Liver (tissue), 3 donors: ENCODE results near the gene KLF3.

Source experiments
- ATF3 ChIP-seq: IDR thresholded peaks from 2 replicates; pipeline ENCODE4 v1.6.1; 2016; ENCODE audit warnings: antibody characterized with exemption
- GABPA ChIP-seq, 2 donors: IDR thresholded peaks in 1 of 2; conservative IDR thresholded peaks in 1 of 2; 2 replicates each; pipeline ENCODE4 v1.6.1; 2016; ENCODE audit warnings: antibody characterized with exemption in 2 of 2, mild to moderate bottlenecking in 1 of 2, moderate library complexity in 1 of 2
- JUND ChIP-seq, 2 donors: IDR thresholded peaks; 2 replicates each; pipeline ENCODE4 v1.6.1; 2016; ENCODE audit warnings: antibody characterized with exemption in 2 of 2
- MAX ChIP-seq: IDR thresholded peaks from 2 replicates; pipeline ENCODE4 v1.6.1; 2016; ENCODE audit warnings: antibody characterized with exemption
- REST ChIP-seq: IDR thresholded peaks from 2 replicates; pipeline ENCODE4 v1.6.1; 2016; ENCODE audit warnings: antibody characterized with exemption, mild to moderate bottlenecking
- SP1 ChIP-seq: IDR thresholded peaks from 2 replicates; pipeline ENCODE4 v1.6.1; 2018; ENCODE audit warnings: antibody characterized with exemption, mild to moderate bottlenecking
- TAF1 ChIP-seq: conservative IDR thresholded peaks from 2 replicates; pipeline ENCODE4 v1.6.1; 2016; ENCODE audit warnings: antibody characterized with exemption, mild to moderate bottlenecking
- YY1 ChIP-seq: IDR thresholded peaks from 2 replicates; pipeline ENCODE4 v1.6.1; 2016; ENCODE audit warnings: antibody characterized with exemption, mild to moderate bottlenecking
- TF ChIP-seq, protein P1 (sequence below): fragments of 150-350 bp; IDR thresholded peaks from 2 replicates; pipeline ENCODE4 v1.5.1; 2017; ENCODE audit warnings: improper control_type of control experiment, low read depth, low read length; ENCODE audit not compliant: missing input control
- TF ChIP-seq, protein P2 (sequence below): IDR thresholded peaks from 2 replicates; pipeline ENCODE4 v1.6.1; 2016; ENCODE audit warnings: antibody characterized with exemption
- donor health status: healthy.
- donor health status: healthy.

GRCh38 chr4:38673130-38673978, 9.4 kb downstream of the KLF3 start:
- TF ChIP-seq, protein P1, sequence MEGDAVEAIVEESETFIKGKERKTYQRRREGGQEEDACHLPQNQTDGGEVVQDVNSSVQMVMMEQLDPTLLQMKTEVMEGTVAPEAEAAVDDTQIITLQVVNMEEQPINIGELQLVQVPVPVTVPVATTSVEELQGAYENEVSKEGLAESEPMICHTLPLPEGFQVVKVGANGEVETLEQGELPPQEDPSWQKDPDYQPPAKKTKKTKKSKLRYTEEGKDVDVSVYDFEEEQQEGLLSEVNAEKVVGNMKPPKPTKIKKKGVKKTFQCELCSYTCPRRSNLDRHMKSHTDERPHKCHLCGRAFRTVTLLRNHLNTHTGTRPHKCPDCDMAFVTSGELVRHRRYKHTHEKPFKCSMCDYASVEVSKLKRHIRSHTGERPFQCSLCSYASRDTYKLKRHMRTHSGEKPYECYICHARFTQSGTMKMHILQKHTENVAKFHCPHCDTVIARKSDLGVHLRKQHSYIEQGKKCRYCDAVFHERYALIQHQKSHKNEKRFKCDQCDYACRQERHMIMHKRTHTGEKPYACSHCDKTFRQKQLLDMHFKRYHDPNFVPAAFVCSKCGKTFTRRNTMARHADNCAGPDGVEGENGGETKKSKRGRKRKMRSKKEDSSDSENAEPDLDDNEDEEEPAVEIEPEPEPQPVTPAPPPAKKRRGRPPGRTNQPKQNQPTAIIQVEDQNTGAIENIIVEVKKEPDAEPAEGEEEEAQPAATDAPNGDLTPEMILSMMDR, result no peak
- TF ChIP-seq JUND (IDR thresholded peaks at IDR 0.05) (peak; percentile 84 to 89), SP1 (peak; percentile 98), MAX (peak; percentile 100), TAF1 (peak; percentile 75), GABPA (IDR thresholded peaks at IDR 0.05 in 1 of 2, conservative IDR thresholded peaks at IDR 0.05 in 1 of 2) (peak in 1 of 2 donors; percentile 63), REST (peak; percentile 85), YY1 (peak; percentile 82), ATF3 (peak; percentile 83)
- TF ChIP-seq, protein P2, sequence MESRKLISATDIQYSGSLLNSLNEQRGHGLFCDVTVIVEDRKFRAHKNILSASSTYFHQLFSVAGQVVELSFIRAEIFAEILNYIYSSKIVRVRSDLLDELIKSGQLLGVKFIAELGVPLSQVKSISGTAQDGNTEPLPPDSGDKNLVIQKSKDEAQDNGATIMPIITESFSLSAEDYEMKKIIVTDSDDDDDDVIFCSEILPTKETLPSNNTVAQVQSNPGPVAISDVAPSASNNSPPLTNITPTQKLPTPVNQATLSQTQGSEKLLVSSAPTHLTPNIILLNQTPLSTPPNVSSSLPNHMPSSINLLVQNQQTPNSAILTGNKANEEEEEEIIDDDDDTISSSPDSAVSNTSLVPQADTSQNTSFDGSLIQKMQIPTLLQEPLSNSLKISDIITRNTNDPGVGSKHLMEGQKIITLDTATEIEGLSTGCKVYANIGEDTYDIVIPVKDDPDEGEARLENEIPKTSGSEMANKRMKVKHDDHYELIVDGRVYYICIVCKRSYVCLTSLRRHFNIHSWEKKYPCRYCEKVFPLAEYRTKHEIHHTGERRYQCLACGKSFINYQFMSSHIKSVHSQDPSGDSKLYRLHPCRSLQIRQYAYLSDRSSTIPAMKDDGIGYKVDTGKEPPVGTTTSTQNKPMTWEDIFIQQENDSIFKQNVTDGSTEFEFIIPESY, result peak; percentile 94
